NCI-H524 treated with DMSO at 0.1 percent for 48 hours (cell line): Measurements from ENCODE around the gene ADGRD1.

ENCODE experiments used
- DNase-seq: peaks from one replicate; lab custom pipeline; 2025; lab: John Stamatoyannopoulos, UW

ADGRD1 gene

GRCh38 chr12:131007031-131007739, 53.5 kb downstream of the ADGRD1 start:
- DNase-seq, result no peak

GRCh38 chr12:131007740-131008117, 54.0 kb downstream of the ADGRD1 start:
- no peak for DNase-seq

GRCh38 chr12:131008131-131008912, 54.6 kb downstream of the ADGRD1 start:
- no peak for DNase-seq

- DNase-seq, result no peak
Measured at GRCh38 chr12:131008913-131009270, 55.2 kb downstream of the ADGRD1 start.

- DNase-seq, result no peak
Measured at GRCh38 chr12:131009595-131010395, 56.1 kb downstream of the ADGRD1 start.

DNA sequence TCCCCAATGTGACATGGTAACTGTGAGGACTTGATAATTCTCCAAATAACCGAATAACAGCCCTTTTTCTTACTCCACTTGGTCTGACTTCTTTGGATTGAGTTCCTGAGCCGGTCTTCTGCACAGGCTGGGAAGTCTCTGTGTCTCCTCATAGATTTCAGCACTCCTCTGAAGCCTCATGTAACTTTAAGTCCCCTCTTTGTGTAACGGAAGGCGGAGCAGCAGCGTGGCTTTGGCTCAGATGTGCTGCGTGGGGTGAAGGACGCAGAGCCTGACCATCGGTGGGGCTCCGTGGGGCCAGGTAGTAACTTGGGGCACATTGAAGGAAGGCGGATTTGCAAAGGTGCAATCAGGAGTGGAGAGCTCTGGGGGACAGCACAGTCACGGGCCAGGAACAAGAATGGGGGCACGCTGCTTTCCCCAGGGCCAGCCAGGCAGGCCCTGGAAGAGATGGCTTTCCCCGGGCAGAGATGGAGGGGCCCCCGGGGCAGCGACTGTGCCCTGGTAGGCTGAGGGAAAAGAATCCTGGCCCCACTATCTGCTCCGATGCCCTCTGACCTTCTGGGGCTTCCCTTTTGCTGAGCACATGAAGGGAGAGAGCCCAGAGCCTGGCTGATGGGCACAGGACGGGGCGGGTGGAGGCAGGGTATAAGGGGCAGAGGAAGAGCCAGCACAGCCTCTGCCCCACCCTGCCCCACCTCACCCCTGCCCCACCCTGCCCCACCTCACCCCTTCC, 56.9 kb downstream of the ADGRD1 start:
- no peak for DNase-seq

DNA sequence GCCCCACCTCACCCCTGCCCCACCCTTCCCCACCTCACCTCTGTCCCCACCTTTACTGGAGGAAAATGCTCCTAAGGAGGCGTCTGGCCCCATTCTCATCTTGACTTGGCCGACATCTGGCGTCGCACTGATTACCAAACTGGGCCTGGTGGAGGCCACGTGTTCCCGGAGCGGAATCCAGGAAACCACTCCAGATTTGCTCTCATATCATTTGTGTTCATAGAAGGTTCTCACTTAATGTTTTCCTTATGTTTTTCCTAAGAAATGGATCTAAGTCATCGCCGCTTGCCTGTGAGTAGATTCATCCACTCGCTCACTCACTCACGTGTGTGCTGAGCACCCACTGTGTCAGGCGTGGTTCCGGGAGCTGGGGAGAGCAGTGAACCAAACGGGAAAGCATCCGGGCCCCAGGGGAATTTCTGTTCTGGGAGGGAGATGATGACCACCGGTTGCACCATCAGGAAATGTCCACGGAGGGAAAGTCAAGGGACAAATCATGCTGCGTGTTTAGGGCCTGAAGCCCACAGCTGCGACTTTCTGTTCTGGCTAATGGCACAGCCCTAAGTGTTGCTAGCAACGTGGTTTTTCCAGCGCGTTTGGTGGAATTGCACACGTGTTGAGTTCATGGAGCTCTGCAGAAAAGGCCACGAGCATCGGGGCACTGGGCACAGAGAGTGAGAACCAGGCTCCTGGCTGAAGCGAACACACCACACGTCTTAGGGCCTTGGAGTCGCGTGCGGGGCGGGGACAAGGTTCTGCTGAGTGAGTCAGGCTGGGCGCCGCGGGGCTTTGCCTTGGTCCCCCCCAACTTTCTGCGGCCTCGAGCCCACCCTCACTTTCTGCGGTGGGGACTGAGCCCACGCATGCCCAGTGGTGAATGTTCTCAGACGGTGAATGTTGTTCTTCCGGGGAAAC, 57.7 kb downstream of the ADGRD1 start:
- DNase-seq, result no peak

- no peak for DNase-seq
Measured at GRCh38 chr12:131012279-131013069, 58.8 kb downstream of the ADGRD1 start.

DNA sequence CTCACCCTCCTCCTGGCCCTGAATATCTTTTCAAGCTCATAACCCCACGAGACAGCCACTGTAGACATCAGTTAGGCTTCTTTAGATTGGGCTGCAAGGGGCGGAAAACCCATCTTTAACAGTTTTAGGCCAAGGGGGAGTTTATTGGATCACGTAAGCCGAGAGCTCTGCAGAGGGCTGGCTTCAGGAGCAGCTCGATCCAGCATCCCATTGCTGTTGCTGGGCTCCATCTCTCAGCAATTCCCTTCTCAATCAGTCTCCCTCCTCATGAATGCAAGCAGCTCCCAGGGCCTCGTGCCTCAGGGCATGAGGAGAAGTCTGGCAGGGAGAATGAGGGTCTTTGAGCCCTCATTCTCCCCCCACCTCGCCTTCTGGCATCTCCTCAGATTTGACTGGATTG, 59.4 kb downstream of the ADGRD1 start:
- no peak for DNase-seq

- no peak for DNase-seq
Measured at GRCh38 chr12:131014343-131014742, 60.6 kb downstream of the ADGRD1 start.

DNA sequence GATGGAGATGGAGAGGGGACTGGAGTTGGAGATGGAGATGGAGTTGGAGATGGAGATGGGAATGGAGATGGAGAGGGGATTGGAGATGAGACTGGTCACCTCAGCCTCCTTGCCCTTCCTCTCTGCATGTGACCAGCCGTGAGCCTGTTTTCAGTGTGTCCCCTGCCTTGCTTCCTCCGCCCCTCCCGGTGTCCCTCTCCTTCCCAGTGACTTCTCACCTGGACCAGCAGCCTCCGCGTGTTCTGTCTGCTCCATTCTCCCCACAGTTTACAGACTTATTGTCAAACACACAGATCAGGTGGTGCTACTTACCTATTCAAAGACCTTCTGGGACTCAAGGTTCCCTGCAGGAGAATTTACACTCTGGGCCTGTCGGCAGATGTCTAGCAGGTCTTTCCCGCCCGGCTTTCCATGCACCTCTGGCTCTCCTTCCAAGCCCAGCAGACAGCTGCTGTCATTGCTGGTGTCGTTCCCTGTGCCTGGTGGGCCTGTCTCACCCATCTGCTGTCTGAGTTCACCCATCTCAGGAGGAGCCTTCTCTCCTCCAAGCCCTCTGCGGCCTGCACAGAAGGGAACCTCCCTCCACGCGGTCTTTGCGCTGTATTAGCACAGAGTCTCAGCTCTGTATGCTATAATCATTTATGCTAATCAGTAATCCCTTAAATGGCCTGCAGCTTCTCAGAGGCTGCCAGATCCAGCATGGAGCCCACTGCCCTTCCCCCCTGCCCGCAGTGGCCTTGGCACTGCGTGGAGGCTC, 62.1 kb downstream of the ADGRD1 start:
- no peak for DNase-seq

GRCh38 chr12:131017477-131017991, 63.8 kb downstream of the ADGRD1 start:
- no peak for DNase-seq

DNA sequence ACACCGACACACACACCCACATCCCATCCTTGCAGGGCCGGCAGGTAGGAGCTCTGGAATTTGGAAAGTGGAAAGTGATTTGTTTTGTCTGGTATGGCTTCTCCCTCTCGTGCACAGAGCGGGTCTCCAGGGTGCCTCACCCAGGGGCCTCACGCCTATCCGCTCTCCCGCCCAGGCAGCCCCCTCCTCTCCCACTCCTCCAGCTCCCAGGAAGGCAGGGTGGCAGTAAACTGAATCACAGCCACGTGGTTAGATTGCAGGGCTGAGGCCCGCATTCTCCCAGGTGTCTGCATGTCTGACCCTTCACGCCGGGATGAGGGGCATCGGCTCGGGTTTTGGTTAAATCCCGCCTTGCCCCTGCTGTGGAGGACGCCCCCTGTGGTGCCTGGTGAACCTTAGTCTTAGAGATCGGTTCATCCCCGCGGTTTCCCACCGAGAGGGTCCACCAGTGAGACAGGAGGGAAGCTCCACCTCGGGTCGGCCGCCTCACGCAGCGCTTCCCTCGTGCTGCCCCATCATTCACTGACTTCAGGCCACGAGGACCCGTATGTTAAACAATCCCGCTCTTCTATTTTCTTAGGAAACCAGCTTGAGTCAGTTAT, 64.4 kb downstream of the ADGRD1 start:
- DNase-seq, result no peak

GRCh38 chr12:131018808-131019397, 65.2 kb downstream of the ADGRD1 start:
- DNase-seq, result no peak

GRCh38 chr12:131020326-131021153, 66.8 kb downstream of the ADGRD1 start:
- no peak for DNase-seq

GRCh38 chr12:131021154-131021541, 67.4 kb downstream of the ADGRD1 start:
- no peak for DNase-seq

DNA sequence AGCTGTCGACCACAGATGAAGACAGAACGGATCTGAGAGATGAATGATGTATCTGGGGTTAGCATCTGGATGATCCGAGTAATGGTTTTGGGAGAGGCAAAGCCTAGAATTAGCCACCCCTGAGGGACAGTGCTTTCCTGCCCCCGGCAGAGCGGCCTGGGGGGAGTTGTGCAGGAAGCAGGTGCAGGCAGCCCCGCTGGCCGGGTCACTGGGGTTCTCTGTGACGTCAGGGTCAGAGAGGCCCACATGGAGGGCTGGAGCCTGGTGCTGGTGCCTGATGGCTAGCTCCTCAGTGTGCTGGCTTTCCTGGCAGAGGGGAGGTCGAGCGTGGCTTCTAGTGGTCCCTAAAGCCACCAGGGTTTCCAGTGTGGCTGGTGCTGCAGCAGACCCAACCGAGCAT, 70.3 kb downstream of the ADGRD1 start:
- DNase-seq, result no peak

- no peak for DNase-seq
Measured at GRCh38 chr12:131024721-131025120, 71.0 kb downstream of the ADGRD1 start.
